HEK293T (cell line): ENCODE results near the gene DLG1.
"Not testable (repeated sequence)": the region's sequence is repeated elsewhere in the genome, so short reads cannot be mapped to it uniquely, and the experiment has no call there.

Experiments used
- CTCF ChIA-PET: fragments of 350-600 bp; formaldehyde crosslinking; extraction: SDS; loops from one replicate; lab custom pipeline; 2021; ENCODE audit warnings: antibody characterized with exemption, inconsistent platforms; lab: Yijun Ruan, JAX
- POLR2A ChIA-PET: fragments of 350-600 bp; formaldehyde crosslinking; extraction: SDS; loops from one replicate; lab custom pipeline; 2020; ENCODE audit warnings: antibody characterized with exemption, inconsistent platforms; lab: Yijun Ruan, JAX
- DNase-seq: peaks from one replicate; pipeline ENCODE4 v3.0.0; 2012; ENCODE audit warnings: mixed read lengths; ENCODE audit errors: extremely low spot score
- ARNT ChIP-seq: fragments of 450-650 bp; IDR thresholded peaks from 2 replicates; pipeline ENCODE4 v1.6.1; 2017; ENCODE audit warnings: mild to moderate bottlenecking
- BHLHE40 ChIP-seq: fragments of 450-650 bp; IDR thresholded peaks from 2 replicates; pipeline ENCODE4 v1.6.1; 2016; ENCODE audit warnings: mild to moderate bottlenecking, moderate library complexity, borderline replicate concordance
- CTBP1 ChIP-seq: fragments of 450-650 bp; IDR thresholded peaks from 2 replicates; pipeline ENCODE4 v1.6.1; 2016; ENCODE audit warnings: borderline replicate concordance
- ELF4 ChIP-seq: fragments of 450-650 bp; IDR thresholded peaks from 2 replicates; pipeline ENCODE4 v1.6.1; 2017; ENCODE audit warnings: antibody characterized with exemption
- FOXA1 ChIP-seq: fragments of 450-650 bp; IDR thresholded peaks from 2 replicates; pipeline ENCODE4 v1.6.1; 2016; ENCODE audit warnings: mild to moderate bottlenecking
- FOXK2 ChIP-seq: fragments of 450-650 bp; IDR thresholded peaks from 2 replicates; pipeline ENCODE4 v1.6.1; 2016; ENCODE audit warnings: mild to moderate bottlenecking
- FOXM1 ChIP-seq: fragments of 450-650 bp; IDR thresholded peaks from 2 replicates; pipeline ENCODE4 v1.6.1; 2017; ENCODE audit warnings: mild to moderate bottlenecking, borderline replicate concordance
- HDGF ChIP-seq: fragments of 450-650 bp; IDR thresholded peaks from 2 replicates; pipeline ENCODE4 v1.6.1; 2017; ENCODE audit warnings: antibody characterized with exemption, borderline replicate concordance
- L3MBTL2 ChIP-seq: fragments of 450-650 bp; conservative IDR thresholded peaks from 2 replicates; pipeline ENCODE4 v1.6.1; 2016; ENCODE audit warnings: mild to moderate bottlenecking
- LEF1 ChIP-seq: fragments of 450-650 bp; IDR thresholded peaks from 2 replicates; pipeline ENCODE4 v1.6.1; 2017; ENCODE audit warnings: mild to moderate bottlenecking, borderline replicate concordance
- NFRKB ChIP-seq: fragments of 450-650 bp; IDR thresholded peaks from 2 replicates; pipeline ENCODE4 v1.6.1; 2016; ENCODE audit warnings: mild to moderate bottlenecking, moderate library complexity
- SP1 ChIP-seq: fragments of 450-650 bp; IDR thresholded peaks from 2 replicates; pipeline ENCODE4 v1.6.1; 2017
- SUZ12 ChIP-seq: fragments of 450-650 bp; IDR thresholded peaks from 2 replicates; pipeline ENCODE4 v1.6.1; 2016; ENCODE audit warnings: mild to moderate bottlenecking
- TARDBP ChIP-seq: fragments of 450-650 bp; IDR thresholded peaks from 2 replicates; pipeline ENCODE4 v1.6.1; 2016
- ZNF384 ChIP-seq: fragments of 450-650 bp; IDR thresholded peaks from 2 replicates; pipeline ENCODE4 v1.6.1; 2016
- TF ChIP-seq, protein P1 (sequence below): fragments of 450-650 bp; IDR thresholded peaks from 2 replicates; pipeline ENCODE4 v1.6.1; 2016

The DLG1 gene

GRCh38 chr3:197038679-197039462 lies 259.5 kb downstream of the DLG1 start:
- DNase-seq = no peak
- no peak for TF ChIP-seq HDGF
- TF ChIP-seq FOXM1 = no peak
- TF ChIP-seq L3MBTL2 = no peak
- TF ChIP-seq CTBP1 = no peak
- no peak for TF ChIP-seq ZNF384
- TF ChIP-seq LEF1 = no peak
- no peak for TF ChIP-seq NFRKB
- TF ChIP-seq ELF4 = no peak
- no peak for TF ChIP-seq ARNT
- TF ChIP-seq, protein P1, sequence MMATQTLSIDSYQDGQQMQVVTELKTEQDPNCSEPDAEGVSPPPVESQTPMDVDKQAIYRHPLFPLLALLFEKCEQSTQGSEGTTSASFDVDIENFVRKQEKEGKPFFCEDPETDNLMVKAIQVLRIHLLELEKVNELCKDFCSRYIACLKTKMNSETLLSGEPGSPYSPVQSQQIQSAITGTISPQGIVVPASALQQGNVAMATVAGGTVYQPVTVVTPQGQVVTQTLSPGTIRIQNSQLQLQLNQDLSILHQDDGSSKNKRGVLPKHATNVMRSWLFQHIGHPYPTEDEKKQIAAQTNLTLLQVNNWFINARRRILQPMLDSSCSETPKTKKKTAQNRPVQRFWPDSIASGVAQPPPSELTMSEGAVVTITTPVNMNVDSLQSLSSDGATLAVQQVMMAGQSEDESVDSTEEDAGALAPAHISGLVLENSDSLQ = no peak
- no peak for TF ChIP-seq SUZ12
- no peak for TF ChIP-seq TARDBP
- no peak for TF ChIP-seq FOXK2
- POLR2A ChIA-PET = no interaction called here
- CTCF ChIA-PET = no interaction called here

- no peak for TF ChIP-seq FOXM1
- TF ChIP-seq CTBP1 = no peak
- no peak for TF ChIP-seq ZNF384
- no peak for TF ChIP-seq SP1
- no peak for TF ChIP-seq FOXK2
- no peak for TF ChIP-seq FOXA1
- no peak for TF ChIP-seq BHLHE40
- no peak for TF ChIP-seq NFRKB
- no peak for TF ChIP-seq HDGF
- no peak for TF ChIP-seq TARDBP
- DNase-seq = no peak
- ChIA-PET CTCF (interaction anchor here (0.6 kb wide), 1 partner anchor 198 kb away, joined by 3 read pairs; no protein-coding TSS in a partner anchor), POLR2A (no interaction called here)
Observed at GRCh38 chr3:197035577-197035976, 262.8 kb downstream of the DLG1 start.

GRCh38 chr3:197034778-197035177 lies 263.6 kb downstream of the DLG1 start:
- CTCF ChIA-PET, DNase-seq, POLR2A ChIA-PET: not testable (repeated sequence)

GRCh38 chr3:197033764-197034163 lies 264.6 kb downstream of the DLG1 start:
- CTCF ChIA-PET, DNase-seq, POLR2A ChIA-PET: not testable (repeated sequence)

GRCh38 chr3:197031315-197032285 lies 266.8 kb downstream of the DLG1 start:
- ChIA-PET CTCF (no interaction called here), POLR2A (no interaction called here)
- TF ChIP-seq FOXA1 (no peak), FOXK2 (no peak), L3MBTL2 (no peak), SUZ12 (no peak), ELF4 (no peak), FOXM1 (no peak), BHLHE40 (no peak)
- no peak for DNase-seq

GRCh38 chr3:197030379-197031314 lies 267.8 kb downstream of the DLG1 start:
- ChIA-PET CTCF (interaction anchor here (0.5 kb wide), 1 partner anchor 29 kb away, joined by 3 read pairs; no protein-coding TSS in a partner anchor), POLR2A (no interaction called here)
- no peak for DNase-seq
- no peak for TF ChIP-seq FOXA1
- no peak for TF ChIP-seq FOXM1
- TF ChIP-seq ZNF384 = no peak
- no peak for TF ChIP-seq LEF1
- no peak for TF ChIP-seq ELF4
- TF ChIP-seq L3MBTL2 = no peak
- no peak for TF ChIP-seq SP1
- no peak for TF ChIP-seq CTBP1
- TF ChIP-seq ARNT = no peak
- no peak for TF ChIP-seq SUZ12
- no peak for TF ChIP-seq HDGF
- TF ChIP-seq, protein P1 = no peak
- TF ChIP-seq TARDBP = no peak
- TF ChIP-seq NFRKB = no peak
